DOHH2 (cell line): ENCODE measurements around the gene ZFYVE9.

ENCODE experiments used
- H3F3A ChIP-seq: fragments of 200-600 bp; sonication (generic), shearing (Covaris generic); 2 replicates; pipeline ENCODE4 v1.6.0; 2016; ENCODE audit warnings: antibody characterized with exemption, mild to moderate bottlenecking; ENCODE audit not compliant: control insufficient read depth, insufficient read depth
- H3K27ac ChIP-seq: fragments of 200-600 bp; sonication (generic); 2 replicates; pipeline ENCODE4 v1.5.1; 2014; ENCODE audit warnings: low read depth, mild to moderate bottlenecking, low read length, moderate library complexity
- H3K27me3 ChIP-seq: fragments of 200-600 bp; sonication (generic); 2 replicates; pipeline ENCODE4 v1.6.1; 2014; ENCODE audit warnings: mild to moderate bottlenecking, low read length, mixed read lengths; ENCODE audit not compliant: control insufficient read depth
- H3K36me3 ChIP-seq: fragments of 200-600 bp; sonication (generic); 2 replicates; pipeline ENCODE4 v1.6.1; 2014; ENCODE audit warnings: mild to moderate bottlenecking, low read length, moderate library complexity, mixed read lengths; ENCODE audit not compliant: control insufficient read depth
- H3K4me1 ChIP-seq: fragments of 200-600 bp; sonication (generic); 2 replicates; pipeline ENCODE4 v1.6.1; 2014; ENCODE audit warnings: mild to moderate bottlenecking, low read length, mixed read lengths; ENCODE audit not compliant: control insufficient read depth
- H3K4me2 ChIP-seq: fragments of 200-600 bp; sonication (generic); 2 replicates; pipeline ENCODE4 v1.6.0; 2014; ENCODE audit warnings: mild to moderate bottlenecking, low read length, moderate library complexity
- H3K4me3 ChIP-seq: fragments of 200-600 bp; sonication (generic); 2 replicates; pipeline ENCODE4 v1.5.1; 2014; ENCODE audit warnings: mild to moderate bottlenecking, low read length, mixed read lengths
- H3K79me2 ChIP-seq: fragments of 200-600 bp; sonication (generic); 2 replicates; pipeline ENCODE4 v1.6.1; 2014; ENCODE audit warnings: mild to moderate bottlenecking, low read length, mixed read lengths; ENCODE audit not compliant: control insufficient read depth
- H3K9me2 ChIP-seq: fragments of 200-600 bp; sonication (generic); replicated peaks from 2 replicates; pipeline ENCODE4 v1.6.1; 2014; ENCODE audit warnings: mild to moderate bottlenecking, low read length, mixed read lengths; ENCODE audit not compliant: control insufficient read depth
- H3K9me3 ChIP-seq: fragments of 200-600 bp; sonication (generic); 2 replicates; pipeline ENCODE4 v1.6.1; 2014; ENCODE audit warnings: antibody characterized with exemption, low read length, mixed read lengths; ENCODE audit not compliant: control insufficient read depth, insufficient read depth
- H4K20me1 ChIP-seq: fragments of 200-600 bp; sonication (generic); 2 replicates; pipeline ENCODE4 v1.6.0; 2014; ENCODE audit warnings: low read depth, mild to moderate bottlenecking, antibody characterized with exemption, low read length, moderate library complexity; ENCODE audit not compliant: control insufficient read depth, insufficient read depth
- EZH2phosphoT487 ChIP-seq: fragments of 200-600 bp; sonication (generic); IDR thresholded peaks from 2 replicates; pipeline ENCODE4 v1.6.1; 2017; ENCODE audit warnings: borderline replicate concordance, mild to moderate bottlenecking, antibody characterized with exemption, low read length, moderate library complexity, mixed read lengths
- TF ChIP-seq, protein P1 (sequence below): fragments of 200-600 bp; sonication (generic); IDR thresholded peaks from one replicate; pipeline ENCODE4 v1.5.1; 2014; ENCODE audit warnings: antibody characterized with exemption, mild to moderate bottlenecking, low read depth, low read length; ENCODE audit not compliant: poor library complexity, severe bottlenecking

ZFYVE9 gene

DNA sequence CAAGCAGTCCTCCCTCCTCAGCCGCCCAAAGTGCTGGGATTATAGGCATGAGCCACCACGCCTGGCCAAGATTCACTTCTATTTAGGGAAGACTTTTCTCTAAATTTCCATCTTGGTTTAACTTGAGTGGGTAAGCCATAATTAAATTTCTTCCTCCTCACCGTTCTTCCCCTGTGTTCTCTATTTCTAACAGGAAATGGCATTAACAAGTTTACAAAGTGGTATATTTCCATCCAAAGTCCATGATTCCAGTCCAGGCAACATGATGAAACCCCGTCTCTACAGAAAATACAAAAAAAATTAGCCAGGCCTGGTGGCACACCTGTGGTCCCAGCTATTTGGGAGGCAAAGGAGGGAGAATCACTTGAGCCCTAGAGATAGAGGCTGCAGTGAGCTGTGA is 92.1 kb downstream of the ZFYVE9 start:
- H3K4me3 ChIP-seq: no peak overlapping the region
- H3F3A ChIP-seq: no peaks in the 10 kb centered on the region
- H3K4me2 ChIP-seq: no peak overlapping the region
- no peaks in the 10 kb centered on the region for H3K4me1 ChIP-seq
- no peaks in the 10 kb centered on the region for H3K36me3 ChIP-seq
- H3K27ac ChIP-seq: no peak overlapping the region
- no peaks in the 10 kb centered on the region for H3K79me2 ChIP-seq
- peaks cover 19% of the 10 kb centered on the region for H3K27me3 ChIP-seq
- TF ChIP-seq, protein P1, sequence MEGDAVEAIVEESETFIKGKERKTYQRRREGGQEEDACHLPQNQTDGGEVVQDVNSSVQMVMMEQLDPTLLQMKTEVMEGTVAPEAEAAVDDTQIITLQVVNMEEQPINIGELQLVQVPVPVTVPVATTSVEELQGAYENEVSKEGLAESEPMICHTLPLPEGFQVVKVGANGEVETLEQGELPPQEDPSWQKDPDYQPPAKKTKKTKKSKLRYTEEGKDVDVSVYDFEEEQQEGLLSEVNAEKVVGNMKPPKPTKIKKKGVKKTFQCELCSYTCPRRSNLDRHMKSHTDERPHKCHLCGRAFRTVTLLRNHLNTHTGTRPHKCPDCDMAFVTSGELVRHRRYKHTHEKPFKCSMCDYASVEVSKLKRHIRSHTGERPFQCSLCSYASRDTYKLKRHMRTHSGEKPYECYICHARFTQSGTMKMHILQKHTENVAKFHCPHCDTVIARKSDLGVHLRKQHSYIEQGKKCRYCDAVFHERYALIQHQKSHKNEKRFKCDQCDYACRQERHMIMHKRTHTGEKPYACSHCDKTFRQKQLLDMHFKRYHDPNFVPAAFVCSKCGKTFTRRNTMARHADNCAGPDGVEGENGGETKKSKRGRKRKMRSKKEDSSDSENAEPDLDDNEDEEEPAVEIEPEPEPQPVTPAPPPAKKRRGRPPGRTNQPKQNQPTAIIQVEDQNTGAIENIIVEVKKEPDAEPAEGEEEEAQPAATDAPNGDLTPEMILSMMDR: no peak
- no peak for TF ChIP-seq EZH2phosphoT487
- H3K9me3 ChIP-seq: no peaks in the 10 kb centered on the region
- H4K20me1 ChIP-seq: no peaks in the 10 kb centered on the region
- no peaks in the 10 kb centered on the region for H3K9me2 ChIP-seq

DNA sequence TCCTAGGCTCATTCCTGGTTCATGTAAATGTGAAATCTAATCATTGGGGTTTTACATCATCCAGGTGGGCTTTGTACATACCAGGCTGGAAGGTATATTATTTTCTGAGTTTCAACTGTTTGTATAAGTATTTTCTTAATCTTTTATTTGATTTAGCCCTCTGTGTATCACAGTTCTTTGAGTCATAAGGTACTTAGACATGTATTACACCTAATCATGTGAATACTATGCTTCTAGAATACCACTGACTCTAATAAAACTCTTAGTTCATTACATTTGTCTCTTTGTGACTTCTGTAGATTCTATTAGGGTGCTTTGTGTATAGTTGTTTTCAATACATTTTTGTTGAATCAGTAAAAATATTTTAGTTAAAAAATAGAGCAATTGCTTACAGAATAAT is 92.8 kb downstream of the ZFYVE9 start:
- H3K4me1 ChIP-seq: peaks cover 4% of the 10 kb centered on the region; the same call in 1 of the 2 replicates
- TF ChIP-seq EZH2phosphoT487: no peak
- TF ChIP-seq, protein P1: no peak
- H3K4me3 ChIP-seq: no peak overlapping the region
- H3K9me3 ChIP-seq: no peaks in the 10 kb centered on the region
- no peaks in the 10 kb centered on the region for H4K20me1 ChIP-seq
- no peak overlapping the region for H3K27ac ChIP-seq
- no peak overlapping the region for H3K4me2 ChIP-seq
- no peaks in the 10 kb centered on the region for H3K9me2 ChIP-seq
- 0 out of 2 replicates have a peak, but pooled peaks cover 3% of the 10 kb centered on the region for H3F3A ChIP-seq
- H3K36me3 ChIP-seq: no peaks in the 10 kb centered on the region
- peaks cover 20% of the 10 kb centered on the region for H3K27me3 ChIP-seq
- H3K79me2 ChIP-seq: no peaks in the 10 kb centered on the region

DNA sequence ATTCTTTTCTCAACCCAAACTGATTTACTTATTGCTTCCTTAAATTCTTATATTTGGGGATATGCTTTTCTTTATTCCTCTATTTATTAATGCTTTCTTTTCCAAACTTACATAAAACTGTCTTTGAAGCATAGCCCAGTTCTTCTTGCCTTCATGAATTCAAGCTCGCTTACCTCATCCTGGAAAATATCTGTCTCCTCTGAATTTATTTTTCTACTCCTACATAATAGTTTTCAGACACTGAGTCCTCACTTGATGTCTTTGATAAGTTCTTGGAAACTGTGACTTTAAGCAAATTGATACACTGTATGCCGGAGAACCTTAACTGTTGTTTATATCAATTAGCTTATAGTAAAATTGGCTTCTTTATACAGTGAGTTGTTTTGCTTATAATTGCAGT is 93.8 kb downstream of the ZFYVE9 start:
- 0 out of 2 replicates have a peak, but pooled peaks cover 6% of the 10 kb centered on the region for H3F3A ChIP-seq
- no peaks in the 10 kb centered on the region for H3K9me2 ChIP-seq
- H3K36me3 ChIP-seq: no peaks in the 10 kb centered on the region
- peaks cover 24% of the 10 kb centered on the region for H3K27me3 ChIP-seq
- no peak overlapping the region for H3K4me3 ChIP-seq
- no peak overlapping the region for H3K27ac ChIP-seq
- no peaks in the 10 kb centered on the region for H3K9me3 ChIP-seq
- H3K4me2 ChIP-seq: no peak overlapping the region
- H3K79me2 ChIP-seq: no peaks in the 10 kb centered on the region
- peaks cover 4% of the 10 kb centered on the region; the same call in 1 of the 2 replicates for H3K4me1 ChIP-seq
- peaks cover 2% of the 10 kb centered on the region; the same call in 1 of the 2 replicates for H4K20me1 ChIP-seq
- TF ChIP-seq, protein P1: no peak
- no peak for TF ChIP-seq EZH2phosphoT487
